Measurements from ENCODE around the gene EXOSC6.
"Not testable (repeated sequence)": the region's sequence is repeated elsewhere in the genome, so short reads cannot be mapped to it uniquely, and the experiment has no call there.

GRCh38 chr16:70226024-70226423, 25.7 kb downstream of the EXOSC6 start:
- not testable (repeated sequence) for TF ChIP-seq CTCF (IDR thresholded peaks at IDR 0.05 in 4 of 5, conservative IDR thresholded peaks at IDR 0.05 in 1 of 5); POLR2A (IDR thresholded peaks at IDR 0.05)

All from gastrocnemius medialis (tissue), 4 donors.